Esophagus squamous epithelium (tissue), 4 donors: Measurements from ENCODE around the gene TXNRD1.

Experiments
- POLR2A ChIP-seq, 4 donors: fragments of 450-650 bp; IDR thresholded peaks; one replicate each; pipeline ENCODE4 v1.6.1; 2017; ENCODE audit warnings: antibody characterized with exemption in 4 of 4, mild to moderate bottlenecking in 4 of 4, moderate library complexity in 3 of 4
- TF ChIP-seq, protein P1 (sequence below), 6 experiments: fragments of 450-650 bp in 4 of 6; fragments of 200-600 bp in 2 of 6; sonication (generic) in 2 of 6; IDR thresholded peaks; one replicate each; pipeline ENCODE4 v1.5.1; 2016 to 2019; ENCODE audit warnings: antibody characterized with exemption in 6 of 6, mild to moderate bottlenecking in 4 of 6, moderate library complexity in 4 of 6

- TF ChIP-seq, protein P1, sequence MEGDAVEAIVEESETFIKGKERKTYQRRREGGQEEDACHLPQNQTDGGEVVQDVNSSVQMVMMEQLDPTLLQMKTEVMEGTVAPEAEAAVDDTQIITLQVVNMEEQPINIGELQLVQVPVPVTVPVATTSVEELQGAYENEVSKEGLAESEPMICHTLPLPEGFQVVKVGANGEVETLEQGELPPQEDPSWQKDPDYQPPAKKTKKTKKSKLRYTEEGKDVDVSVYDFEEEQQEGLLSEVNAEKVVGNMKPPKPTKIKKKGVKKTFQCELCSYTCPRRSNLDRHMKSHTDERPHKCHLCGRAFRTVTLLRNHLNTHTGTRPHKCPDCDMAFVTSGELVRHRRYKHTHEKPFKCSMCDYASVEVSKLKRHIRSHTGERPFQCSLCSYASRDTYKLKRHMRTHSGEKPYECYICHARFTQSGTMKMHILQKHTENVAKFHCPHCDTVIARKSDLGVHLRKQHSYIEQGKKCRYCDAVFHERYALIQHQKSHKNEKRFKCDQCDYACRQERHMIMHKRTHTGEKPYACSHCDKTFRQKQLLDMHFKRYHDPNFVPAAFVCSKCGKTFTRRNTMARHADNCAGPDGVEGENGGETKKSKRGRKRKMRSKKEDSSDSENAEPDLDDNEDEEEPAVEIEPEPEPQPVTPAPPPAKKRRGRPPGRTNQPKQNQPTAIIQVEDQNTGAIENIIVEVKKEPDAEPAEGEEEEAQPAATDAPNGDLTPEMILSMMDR (IDR thresholded peaks at IDR 0.05): no peak
- no peak for TF ChIP-seq POLR2A (IDR thresholded peaks at IDR 0.05)
Measured at GRCh38 chr12:104197264-104197663, 18.3 kb upstream of the TXNRD1 start.
